ENCODE data around the gene ST3GAL3.
A peak's percentile ranks its signal among the peaks of the same experiment; 100 is the strongest.

ST3GAL3 gene

DNA sequence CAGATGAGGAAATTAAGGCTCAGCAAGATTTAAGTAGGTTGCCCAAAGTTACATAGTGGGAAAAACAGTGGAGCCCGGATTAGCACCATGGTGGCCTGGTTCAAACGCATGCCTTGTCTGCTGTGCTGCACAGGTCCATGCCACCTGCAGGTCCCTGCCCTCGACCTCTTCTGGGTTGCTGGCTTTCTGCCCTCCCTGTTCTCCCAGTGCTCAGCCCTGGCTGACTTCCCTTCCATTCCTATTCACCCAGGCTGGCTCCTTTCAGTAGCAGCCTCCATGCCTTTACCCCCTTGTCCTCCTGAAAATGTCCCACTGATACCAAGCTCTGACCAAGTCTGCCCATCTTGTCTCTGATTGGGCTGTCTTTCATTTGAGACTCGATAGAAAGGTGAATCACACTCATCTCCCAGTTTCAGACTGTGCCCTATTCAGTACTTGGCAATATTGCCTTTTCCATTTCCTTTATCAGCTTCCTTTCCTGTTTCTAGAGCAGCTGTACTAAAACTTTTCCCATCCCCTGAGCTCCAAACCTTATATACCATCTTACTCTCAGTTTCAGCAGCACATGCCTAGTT is 75.8 kb downstream of the ST3GAL3 start:
- DNase-seq (ENCODE audit: low read depth): no peak
- TF ChIP-seq POLR2A (IDR thresholded peaks at IDR 0.05; ENCODE audit: extremely low read depth, insufficient read length) (no peak), MYC (IDR thresholded peaks at IDR 0.05; ENCODE audit: low read depth, low read length) (no peak)
- TF ChIP-seq, protein P1, sequence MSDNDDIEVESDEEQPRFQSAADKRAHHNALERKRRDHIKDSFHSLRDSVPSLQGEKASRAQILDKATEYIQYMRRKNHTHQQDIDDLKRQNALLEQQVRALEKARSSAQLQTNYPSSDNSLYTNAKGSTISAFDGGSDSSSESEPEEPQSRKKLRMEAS (IDR thresholded peaks at IDR 0.05; ENCODE audit: low read depth, low read length): no peak
- TF ChIP-seq, protein P2, sequence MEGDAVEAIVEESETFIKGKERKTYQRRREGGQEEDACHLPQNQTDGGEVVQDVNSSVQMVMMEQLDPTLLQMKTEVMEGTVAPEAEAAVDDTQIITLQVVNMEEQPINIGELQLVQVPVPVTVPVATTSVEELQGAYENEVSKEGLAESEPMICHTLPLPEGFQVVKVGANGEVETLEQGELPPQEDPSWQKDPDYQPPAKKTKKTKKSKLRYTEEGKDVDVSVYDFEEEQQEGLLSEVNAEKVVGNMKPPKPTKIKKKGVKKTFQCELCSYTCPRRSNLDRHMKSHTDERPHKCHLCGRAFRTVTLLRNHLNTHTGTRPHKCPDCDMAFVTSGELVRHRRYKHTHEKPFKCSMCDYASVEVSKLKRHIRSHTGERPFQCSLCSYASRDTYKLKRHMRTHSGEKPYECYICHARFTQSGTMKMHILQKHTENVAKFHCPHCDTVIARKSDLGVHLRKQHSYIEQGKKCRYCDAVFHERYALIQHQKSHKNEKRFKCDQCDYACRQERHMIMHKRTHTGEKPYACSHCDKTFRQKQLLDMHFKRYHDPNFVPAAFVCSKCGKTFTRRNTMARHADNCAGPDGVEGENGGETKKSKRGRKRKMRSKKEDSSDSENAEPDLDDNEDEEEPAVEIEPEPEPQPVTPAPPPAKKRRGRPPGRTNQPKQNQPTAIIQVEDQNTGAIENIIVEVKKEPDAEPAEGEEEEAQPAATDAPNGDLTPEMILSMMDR (IDR thresholded peaks at IDR 0.05; ENCODE audit: low read depth, low read length): no peak
- H3K4me3 ChIP-seq (ENCODE audit: low read depth, low read length): no peak overlapping the region

DNA sequence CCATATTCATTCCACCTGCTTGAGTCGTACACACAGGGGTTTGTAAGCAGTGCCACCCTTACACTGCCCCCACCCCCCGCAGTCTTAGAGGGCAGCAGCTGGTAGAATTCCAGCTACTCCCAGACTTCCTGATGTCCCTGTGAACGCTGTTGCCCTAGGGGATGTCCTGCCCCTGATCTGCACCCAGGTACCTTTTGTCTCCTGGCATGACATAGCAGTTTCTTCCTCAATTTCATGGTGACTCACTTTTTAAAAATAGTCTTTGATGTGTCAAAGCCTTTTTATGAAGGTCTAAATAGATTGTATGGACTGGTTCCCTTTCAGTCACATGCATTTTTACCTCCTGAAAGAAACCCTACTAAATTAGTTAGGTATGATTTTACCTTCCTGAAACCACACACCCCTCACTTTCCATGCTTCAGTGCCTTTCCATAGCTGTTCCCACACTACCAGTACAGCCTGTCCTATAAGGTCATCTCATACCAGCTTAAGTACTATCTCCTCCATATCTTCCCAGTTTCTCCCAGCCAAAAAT is 76.4 kb downstream of the ST3GAL3 start:
- no peak overlapping the region for H3K4me3 ChIP-seq (ENCODE audit: low read depth, low read length)
- TF ChIP-seq POLR2A (IDR thresholded peaks at IDR 0.05; ENCODE audit: extremely low read depth, insufficient read length) (no peak), MYC (IDR thresholded peaks at IDR 0.05; ENCODE audit: low read depth, low read length) (0 out of 2 replicates have a peak, but pooled peaks have one; percentile 22)
- TF ChIP-seq, protein P1 (IDR thresholded peaks at IDR 0.05; ENCODE audit: low read depth, low read length): no peak
- TF ChIP-seq, protein P2 (IDR thresholded peaks at IDR 0.05; ENCODE audit: low read depth, low read length): no peak
- peak; percentile 73 for DNase-seq (ENCODE audit: low read depth)

DNA sequence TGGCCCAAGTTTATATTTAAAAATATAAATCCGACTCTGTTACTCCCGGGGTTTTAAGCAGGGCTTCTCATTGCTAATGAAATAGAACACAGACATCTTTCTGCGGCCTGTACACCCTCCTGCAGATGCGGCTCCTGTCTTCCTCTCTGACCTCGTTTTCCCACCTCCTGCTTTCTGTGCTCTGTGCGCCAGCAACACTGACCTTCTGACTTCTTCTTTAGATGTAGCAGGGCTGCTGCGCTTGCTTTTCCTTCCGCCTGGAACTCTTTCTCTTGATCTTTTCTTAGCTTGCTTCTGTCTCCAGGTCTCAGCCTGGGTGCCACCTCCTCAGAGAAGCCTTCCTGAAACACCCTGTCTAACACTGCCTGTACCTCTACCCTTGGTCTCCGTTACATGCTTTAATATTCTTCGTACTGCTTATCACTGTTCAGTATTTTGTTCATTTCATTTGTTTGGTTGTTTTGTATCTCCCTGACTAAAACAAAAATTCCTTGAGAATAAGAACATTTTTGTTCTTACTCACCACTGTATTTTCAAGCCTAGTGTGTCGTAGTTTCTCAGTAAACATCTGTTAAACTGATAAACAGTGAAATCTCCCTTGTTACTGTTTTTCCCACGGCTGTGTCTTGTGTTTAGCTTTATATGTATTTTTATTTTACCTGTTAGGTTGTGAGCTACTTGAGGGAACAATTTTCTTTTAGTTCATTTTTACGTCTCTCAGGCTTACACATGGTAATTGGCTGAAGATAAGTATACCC is 79.0 kb downstream of the ST3GAL3 start:
- DNase-seq (ENCODE audit: low read depth): no peak
- TF ChIP-seq, protein P1 (IDR thresholded peaks at IDR 0.05; ENCODE audit: low read depth, low read length): no peak
- TF ChIP-seq MYC (IDR thresholded peaks at IDR 0.05; ENCODE audit: low read depth, low read length) (no peak), POLR2A (IDR thresholded peaks at IDR 0.05; ENCODE audit: extremely low read depth, insufficient read length) (no peak)
- TF ChIP-seq, protein P2 (IDR thresholded peaks at IDR 0.05; ENCODE audit: low read depth, low read length): no peak
- no peak overlapping the region for H3K4me3 ChIP-seq (ENCODE audit: low read depth, low read length)

DNA sequence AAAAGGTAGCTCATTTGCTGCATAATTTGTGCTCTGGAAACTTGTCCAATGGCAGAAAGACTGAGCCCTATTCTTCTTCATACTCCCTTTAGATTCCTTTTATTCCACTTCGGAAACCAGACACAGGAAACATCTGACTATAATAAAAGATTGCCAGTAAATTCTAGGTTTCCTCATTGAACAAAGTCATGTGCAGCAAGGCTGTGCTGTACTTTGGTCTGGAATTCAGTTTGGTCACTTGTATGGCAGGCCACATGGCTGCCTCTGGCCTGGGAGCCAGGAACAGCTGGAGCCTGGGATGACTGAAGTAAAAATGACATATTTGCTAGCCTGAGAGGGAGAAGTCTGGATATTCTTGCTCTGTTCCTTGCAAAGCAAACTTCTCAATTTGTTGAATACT is 79.6 kb downstream of the ST3GAL3 start:
- no peak overlapping the region for H3K4me3 ChIP-seq (ENCODE audit: low read depth, low read length)
- TF ChIP-seq MYC (IDR thresholded peaks at IDR 0.05; ENCODE audit: low read depth, low read length): no peak
- TF ChIP-seq, protein P2 (IDR thresholded peaks at IDR 0.05; ENCODE audit: low read depth, low read length): no peak
- TF ChIP-seq, protein P1 (IDR thresholded peaks at IDR 0.05; ENCODE audit: low read depth, low read length): no peak
- TF ChIP-seq POLR2A (IDR thresholded peaks at IDR 0.05; ENCODE audit: extremely low read depth, insufficient read length): no peak
- no peak for DNase-seq (ENCODE audit: low read depth)

DNA sequence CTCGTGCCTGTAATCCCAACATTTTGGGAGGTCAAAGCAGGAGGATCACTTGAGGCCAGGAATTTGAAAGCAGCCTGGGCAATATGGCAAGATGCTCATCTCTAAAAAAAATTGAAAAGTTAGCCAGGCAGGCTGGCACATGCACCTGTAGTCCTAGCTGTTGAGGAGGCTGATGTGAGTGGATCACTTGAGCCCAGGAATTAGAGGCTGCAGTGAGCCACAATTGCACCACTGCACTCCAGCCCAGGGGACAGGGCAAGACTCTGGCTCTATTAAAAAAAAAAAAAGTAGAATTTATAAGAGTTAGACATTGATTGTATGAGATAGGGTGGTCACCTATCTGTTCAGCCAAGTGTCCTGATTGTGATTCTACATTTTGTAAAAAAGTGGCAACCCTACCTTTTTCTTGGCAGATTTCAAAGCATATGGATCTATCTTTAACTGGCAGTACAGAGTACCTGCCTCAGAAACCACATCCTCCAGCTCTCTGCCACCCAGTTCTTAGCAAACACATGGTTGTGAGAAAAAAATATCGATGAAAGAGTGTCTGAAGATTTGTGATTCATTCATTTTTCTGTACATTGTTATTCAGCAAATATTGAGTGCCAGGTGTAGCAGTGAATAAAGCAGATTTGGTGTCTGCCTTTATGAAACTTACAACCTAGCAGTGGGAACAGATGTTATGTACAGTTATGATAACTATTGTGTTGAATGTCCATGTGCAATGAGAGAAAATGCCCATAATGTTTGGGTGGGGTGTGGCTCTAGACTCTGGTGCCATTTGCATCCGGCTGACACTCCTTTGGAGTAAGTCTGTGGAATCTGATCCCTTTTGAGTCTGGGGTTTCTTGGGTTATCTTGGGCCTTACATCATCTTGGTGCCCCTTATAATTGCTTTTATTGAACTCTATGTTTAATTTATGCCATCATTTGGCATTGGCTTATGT is 82.5 kb downstream of the ST3GAL3 start:
- no peak for DNase-seq (ENCODE audit: low read depth)
- TF ChIP-seq POLR2A (IDR thresholded peaks at IDR 0.05; ENCODE audit: extremely low read depth, insufficient read length) (no peak), MYC (IDR thresholded peaks at IDR 0.05; ENCODE audit: low read depth, low read length) (no peak)
- TF ChIP-seq, protein P1 (IDR thresholded peaks at IDR 0.05; ENCODE audit: low read depth, low read length): no peak
- TF ChIP-seq, protein P2 (IDR thresholded peaks at IDR 0.05; ENCODE audit: low read depth, low read length): no peak
- no peak overlapping the region for H3K4me3 ChIP-seq (ENCODE audit: low read depth, low read length)

Measured in NB4 (cell line).